Subcutaneous adipose tissue (tissue), 4 donors: ENCODE results near the gene LDLRAD3. TPM values are rescaled to one million over a fixed set of nuclear protein-coding genes. Genes with fewer than 3 reads are reported as not detected.

Source experiments
- CTCF ChIP-seq: fragments of 450-650 bp; IDR thresholded peaks from one replicate; pipeline ENCODE4 v1.5.1; 2016; ENCODE audit warnings: low read depth, mild to moderate bottlenecking, control low read depth, antibody characterized with exemption, moderate library complexity
- total RNA-seq, 4 donors: library from RNA; depleted of rRNA; stranded (reverse); fragments of >200 nt; gene quantifications; one replicate each; pipeline ENCODE4 v1.1.0, GENCODE V29; 2016

Gene LDLRAD3
- total RNA-seq, 4 donors from 2014 or later = 22.8 to 39.6 (median 29.4) TPM

- no peak for TF ChIP-seq CTCF
These were observed 202.6 kb downstream of the LDLRAD3 start for GRCh38 chr11:36146437-36146836.

GRCh38 chr11:36147491-36147890 lies 203.6 kb downstream of the LDLRAD3 start:
- TF ChIP-seq CTCF = no peak

- TF ChIP-seq CTCF = no peak
These were observed 204.8 kb downstream of the LDLRAD3 start for GRCh38 chr11:36148701-36149100.

GRCh38 chr11:36149538-36150242 lies 205.8 kb downstream of the LDLRAD3 start:
- no peak for TF ChIP-seq CTCF

- TF ChIP-seq CTCF = no peak
These were observed 207.1 kb downstream of the LDLRAD3 start for GRCh38 chr11:36150986-36151385.

GRCh38 chr11:36151933-36152580 lies 208.2 kb downstream of the LDLRAD3 start:
- TF ChIP-seq CTCF = no peak

- no peak for TF ChIP-seq CTCF
These were observed 209.7 kb downstream of the LDLRAD3 start for GRCh38 chr11:36153551-36153950.
